ENCODE data around the gene HECA.

Gene HECA

DNA sequence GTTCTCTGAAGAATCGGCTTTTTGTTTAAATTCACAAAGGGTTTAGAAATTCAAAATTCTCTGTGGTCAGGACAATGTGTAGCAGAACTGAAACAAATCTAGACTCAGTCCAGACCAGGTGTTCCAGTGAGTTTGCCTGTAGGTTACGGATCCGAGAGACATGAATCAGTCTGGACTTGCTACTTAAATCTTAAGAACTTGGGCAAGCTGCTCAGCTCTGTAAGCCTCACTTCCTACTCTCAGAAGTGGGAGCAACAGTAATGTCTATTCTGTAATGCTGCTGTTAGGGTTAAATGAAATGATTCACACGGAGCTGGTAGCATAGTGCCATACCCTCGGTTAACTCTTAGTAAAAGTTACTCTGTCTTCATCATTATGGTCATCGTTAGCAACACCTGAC is 37.7 kb downstream of the HECA start:
- Histone ChIP-seq H4K91ac (ENCODE audit: low read depth, low read length, poor library complexity) (no peak overlapping the region), H3K27me3 (ENCODE audit: control insufficient read depth in 3 of 3, insufficient read depth in 3 of 3, low read depth in 1 of 3, low read length in 3 of 3) (peaks cover 0 to 2% (median 0%) of the 10 kb centered on the region in 3 experiments), H2BK5ac (ENCODE audit: low read length) (no peak overlapping the region), H3K36me3 (replicated peaks in 1 of 2; ENCODE audit: control insufficient read depth in 2 of 2, insufficient read depth in 2 of 2, low read length in 2 of 2) (peaks cover 4 to 13% of the 10 kb centered on the region in 2 donors), H3K23ac (ENCODE audit: low read depth, low read length, poor library complexity) (no peak overlapping the region), H3K79me1 (ENCODE audit: low read depth, low read length) (no peaks in the 10 kb centered on the region), H3K4me3 (ENCODE audit: low read length in 2 of 2) (no peak overlapping the region), H3K18ac (ENCODE audit: low read length) (no peak overlapping the region), H3K9ac (ENCODE audit: low read depth, low read length, poor library complexity) (no peak overlapping the region), H3K4ac (ENCODE audit: low read length) (no peak overlapping the region), H2AFZ (ENCODE audit: low read length) (no peak overlapping the region), H3K9me3 (replicated peaks in 1 of 2; ENCODE audit: control insufficient read depth in 2 of 2, insufficient read depth in 1 of 2, low read depth in 1 of 2, low read length in 2 of 2) (no peaks in the 10 kb centered on the region), H3K4me2 (ENCODE audit: insufficient read depth, low read length, poor library complexity, severe bottlenecking) (no peak overlapping the region), H2BK15ac (ENCODE audit: low read length) (no peak overlapping the region), H2BK12ac (ENCODE audit: low read length) (no peak overlapping the region), H2BK120ac (ENCODE audit: low read depth, low read length) (no peak overlapping the region), H2AK5ac (ENCODE audit: low read depth, low read length) (no peak overlapping the region), H3K14ac (ENCODE audit: low read length) (no peak overlapping the region), H4K8ac (ENCODE audit: low read depth, low read length) (no peak overlapping the region), H3K27ac (replicated peaks; ENCODE audit: low read length) (no peak overlapping the region), H3K4me1 (ENCODE audit: control insufficient read depth in 2 of 2, insufficient read depth in 1 of 2, low read depth in 1 of 2, low read length in 2 of 2) (peaks cover 0 to 2% of the 10 kb centered on the region in 2 donors)
- no peak for DNase-seq (ENCODE audit: low spot score)
- no CpG with 5 or more reads among the region's 6 CpGs for WGBS, 2 donors (ENCODE audit: extremely low coverage in 2 of 2, insufficient read length in 2 of 2, insufficient replicate concordance in 1 of 2)

DNA sequence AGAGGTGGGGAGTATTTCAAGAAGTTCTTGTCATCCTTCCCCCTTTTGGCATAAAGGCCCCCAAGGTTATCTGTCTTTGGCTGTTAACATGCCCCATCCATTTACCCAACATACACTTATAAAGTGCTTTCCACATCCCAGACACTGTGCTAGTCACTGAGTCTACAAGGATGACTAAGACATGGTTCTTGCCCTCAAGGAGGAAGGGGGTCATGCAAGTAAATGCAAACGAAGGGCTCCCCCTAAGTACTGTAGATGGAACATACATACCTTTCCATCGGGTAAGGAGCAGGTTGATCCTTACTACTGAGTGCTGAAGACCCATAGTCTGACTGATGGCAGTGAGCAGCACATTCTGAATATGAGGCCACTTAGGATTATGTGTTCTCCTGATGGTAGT is 38.3 kb downstream of the HECA start:
- H2AFZ ChIP-seq (ENCODE audit: low read length) = no peak overlapping the region
- DNase-seq (ENCODE audit: low spot score) = no peak
- H3K4me3 ChIP-seq (ENCODE audit: low read length in 2 of 2) = no peak overlapping the region
- H3K27me3 ChIP-seq (ENCODE audit: control insufficient read depth in 3 of 3, insufficient read depth in 3 of 3, low read depth in 1 of 3, low read length in 3 of 3) = peaks cover 0 to 2% (median 0%) of the 10 kb centered on the region in 3 experiments
- H3K9me3 ChIP-seq (replicated peaks in 1 of 2; ENCODE audit: control insufficient read depth in 2 of 2, insufficient read depth in 1 of 2, low read depth in 1 of 2, low read length in 2 of 2) = no peaks in the 10 kb centered on the region
- no peak overlapping the region for H3K18ac ChIP-seq (ENCODE audit: low read length)
- H3K36me3 ChIP-seq (replicated peaks in 1 of 2; ENCODE audit: control insufficient read depth in 2 of 2, insufficient read depth in 2 of 2, low read length in 2 of 2) = peaks cover 4 to 17% of the 10 kb centered on the region in 2 donors
- no peak overlapping the region for H4K91ac ChIP-seq (ENCODE audit: low read depth, low read length, poor library complexity)
- no peak overlapping the region for H3K4me2 ChIP-seq (ENCODE audit: insufficient read depth, low read length, poor library complexity, severe bottlenecking)
- no peak overlapping the region for H3K27ac ChIP-seq (replicated peaks; ENCODE audit: low read length)
- no peak overlapping the region for H3K4ac ChIP-seq (ENCODE audit: low read length)
- no peak overlapping the region for H3K9ac ChIP-seq (ENCODE audit: low read depth, low read length, poor library complexity)
- no peak overlapping the region for H2BK120ac ChIP-seq (ENCODE audit: low read depth, low read length)
- no peak overlapping the region for H4K8ac ChIP-seq (ENCODE audit: low read depth, low read length)
- no peak overlapping the region for H2BK12ac ChIP-seq (ENCODE audit: low read length)
- no CpG with 5 or more reads among the region's 2 CpGs for WGBS, 2 donors (ENCODE audit: extremely low coverage in 2 of 2, insufficient read length in 2 of 2, insufficient replicate concordance in 1 of 2)
- no peaks in the 10 kb centered on the region for H3K79me1 ChIP-seq (ENCODE audit: low read depth, low read length)
- no peak overlapping the region for H3K14ac ChIP-seq (ENCODE audit: low read length)
- no peak overlapping the region for H2BK15ac ChIP-seq (ENCODE audit: low read length)
- no peak overlapping the region for H2BK5ac ChIP-seq (ENCODE audit: low read length)
- H3K23ac ChIP-seq (ENCODE audit: low read depth, low read length, poor library complexity) = no peak overlapping the region
- H2AK5ac ChIP-seq (ENCODE audit: low read depth, low read length) = no peak overlapping the region
- peaks cover 0 to 2% of the 10 kb centered on the region in 2 donors for H3K4me1 ChIP-seq (ENCODE audit: control insufficient read depth in 2 of 2, insufficient read depth in 1 of 2, low read depth in 1 of 2, low read length in 2 of 2)

DNA sequence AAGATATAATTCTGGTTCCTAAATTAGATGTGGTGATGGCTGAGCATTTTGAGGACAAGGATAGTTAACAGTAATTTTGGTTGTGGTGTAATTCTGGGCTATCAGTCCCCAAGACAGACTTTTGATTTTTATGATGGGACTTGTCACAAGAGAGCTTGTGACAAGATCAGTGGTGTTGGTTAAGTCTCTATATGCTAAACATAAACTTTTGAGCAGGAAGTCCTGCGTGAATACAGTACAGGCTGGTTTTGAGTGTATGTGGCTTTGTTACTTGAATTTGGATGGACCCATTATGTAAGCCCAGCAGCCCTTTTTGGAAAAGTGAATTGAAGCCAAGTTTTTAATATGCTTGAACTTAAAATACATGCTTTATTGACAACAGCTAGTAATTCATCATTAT is 38.9 kb downstream of the HECA start:
- DNase-seq (ENCODE audit: low spot score) = no peak
- Histone ChIP-seq H4K91ac (ENCODE audit: low read depth, low read length, poor library complexity) (no peak overlapping the region), H2BK120ac (ENCODE audit: low read depth, low read length) (no peak overlapping the region), H3K36me3 (replicated peaks in 1 of 2; ENCODE audit: control insufficient read depth in 2 of 2, insufficient read depth in 2 of 2, low read length in 2 of 2) (peaks cover 4 to 17% of the 10 kb centered on the region in 2 donors), H3K27ac (replicated peaks; ENCODE audit: low read length) (no peak overlapping the region), H3K27me3 (ENCODE audit: control insufficient read depth in 3 of 3, insufficient read depth in 3 of 3, low read depth in 1 of 3, low read length in 3 of 3) (peaks cover 0 to 2% (median 0%) of the 10 kb centered on the region in 3 experiments), H3K23ac (ENCODE audit: low read depth, low read length, poor library complexity) (no peak overlapping the region), H2AK5ac (ENCODE audit: low read depth, low read length) (no peak overlapping the region), H2BK15ac (ENCODE audit: low read length) (no peak overlapping the region), H3K4ac (ENCODE audit: low read length) (no peak overlapping the region), H2BK12ac (ENCODE audit: low read length) (no peak overlapping the region), H3K4me3 (ENCODE audit: low read length in 2 of 2) (no peak overlapping the region), H3K9ac (ENCODE audit: low read depth, low read length, poor library complexity) (no peak overlapping the region), H3K18ac (ENCODE audit: low read length) (no peak overlapping the region), H3K14ac (ENCODE audit: low read length) (no peak overlapping the region), H3K4me2 (ENCODE audit: insufficient read depth, low read length, poor library complexity, severe bottlenecking) (no peak overlapping the region), H3K79me1 (ENCODE audit: low read depth, low read length) (no peaks in the 10 kb centered on the region), H3K9me3 (replicated peaks in 1 of 2; ENCODE audit: control insufficient read depth in 2 of 2, insufficient read depth in 1 of 2, low read depth in 1 of 2, low read length in 2 of 2) (no peaks in the 10 kb centered on the region), H2AFZ (ENCODE audit: low read length) (no peak overlapping the region), H3K4me1 (ENCODE audit: control insufficient read depth in 2 of 2, insufficient read depth in 1 of 2, low read depth in 1 of 2, low read length in 2 of 2) (peaks cover 0 to 2% of the 10 kb centered on the region in 2 donors), H2BK5ac (ENCODE audit: low read length) (no peak overlapping the region), H4K8ac (ENCODE audit: low read depth, low read length) (no peak overlapping the region)
- WGBS, 2 donors (ENCODE audit: extremely low coverage in 2 of 2, insufficient read length in 2 of 2, insufficient replicate concordance in 1 of 2) = no CpG with 5 or more reads among the region's 1 CpG

DNA sequence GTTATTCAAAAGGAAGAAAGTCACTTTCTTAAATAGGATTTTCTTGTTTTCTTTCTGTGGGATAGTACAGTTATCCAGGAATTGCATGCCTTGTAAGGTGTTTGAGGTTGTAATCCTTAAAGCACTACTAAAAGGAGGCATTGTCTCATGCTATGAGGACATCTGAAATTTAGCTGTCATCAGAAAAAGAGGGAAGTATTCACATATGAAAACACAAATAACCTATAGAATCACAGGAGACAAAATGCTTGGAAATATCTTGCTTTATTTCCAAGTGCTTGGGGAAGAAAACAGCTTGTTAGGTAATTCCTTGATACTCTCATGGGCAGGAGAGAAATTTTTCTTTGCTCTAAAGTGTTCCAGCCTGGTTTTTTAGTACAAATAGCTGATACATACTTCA is 40.1 kb downstream of the HECA start:
- no peak for DNase-seq (ENCODE audit: low spot score)
- H3K27me3 ChIP-seq (ENCODE audit: control insufficient read depth in 3 of 3, insufficient read depth in 3 of 3, low read depth in 1 of 3, low read length in 3 of 3) = peaks cover 0 to 2% (median 0%) of the 10 kb centered on the region in 3 experiments
- no peak overlapping the region for H2BK15ac ChIP-seq (ENCODE audit: low read length)
- no peak overlapping the region for H4K91ac ChIP-seq (ENCODE audit: low read depth, low read length, poor library complexity)
- no peak overlapping the region for H3K4me3 ChIP-seq (ENCODE audit: low read length in 2 of 2)
- no peak overlapping the region for H2AFZ ChIP-seq (ENCODE audit: low read length)
- no peaks in the 10 kb centered on the region for H3K9me3 ChIP-seq (replicated peaks in 1 of 2; ENCODE audit: control insufficient read depth in 2 of 2, insufficient read depth in 1 of 2, low read depth in 1 of 2, low read length in 2 of 2)
- no peak overlapping the region for H4K8ac ChIP-seq (ENCODE audit: low read depth, low read length)
- H3K23ac ChIP-seq (ENCODE audit: low read depth, low read length, poor library complexity) = no peak overlapping the region
- no peak overlapping the region for H3K18ac ChIP-seq (ENCODE audit: low read length)
- H2BK12ac ChIP-seq (ENCODE audit: low read length) = no peak overlapping the region
- no peak overlapping the region for H3K9ac ChIP-seq (ENCODE audit: low read depth, low read length, poor library complexity)
- no peak overlapping the region for H2BK5ac ChIP-seq (ENCODE audit: low read length)
- H2AK5ac ChIP-seq (ENCODE audit: low read depth, low read length) = no peak overlapping the region
- no peak overlapping the region for H3K27ac ChIP-seq (replicated peaks; ENCODE audit: low read length)
- H3K14ac ChIP-seq (ENCODE audit: low read length) = no peak overlapping the region
- H2BK120ac ChIP-seq (ENCODE audit: low read depth, low read length) = no peak overlapping the region
- no peaks in the 10 kb centered on the region for H3K79me1 ChIP-seq (ENCODE audit: low read depth, low read length)
- peaks cover 0 to 2% of the 10 kb centered on the region in 2 donors for H3K4me1 ChIP-seq (ENCODE audit: control insufficient read depth in 2 of 2, insufficient read depth in 1 of 2, low read depth in 1 of 2, low read length in 2 of 2)
- peaks cover 4 to 17% of the 10 kb centered on the region in 2 donors for H3K36me3 ChIP-seq (replicated peaks in 1 of 2; ENCODE audit: control insufficient read depth in 2 of 2, insufficient read depth in 2 of 2, low read length in 2 of 2)
- H3K4me2 ChIP-seq (ENCODE audit: insufficient read depth, low read length, poor library complexity, severe bottlenecking) = no peak overlapping the region
- H3K4ac ChIP-seq (ENCODE audit: low read length) = no peak overlapping the region

Data from neuronal stem cell (in vitro differentiated cells).